ENCODE results near the gene IL1RL2. TPM values are rescaled to one million over a fixed set of nuclear protein-coding genes. Genes with fewer than 3 reads are reported as not detected.

Gene IL1RL2
- total and polyA plus RNA-seq, 2 of the 8 experiments (the other 6 are each of a cell fraction or from before 2014, with no cell fraction given) = not detected

- Histone ChIP-seq H3K4ac (replicated peaks; ENCODE audit: insufficient read length, low read depth, low read length) (no peak overlapping the region), H3K27me3 (replicated peaks in 1 of 4; ENCODE audit: control insufficient read depth in 3 of 4, extremely low read depth in 1 of 4, insufficient read depth in 3 of 4, low read length in 3 of 4) (peaks cover 0 to under 1% (median under 1%) of the 10 kb centered on the region in 4 experiments; a peak in 5 of 7 replicates), H2BK15ac (ENCODE audit: low read length) (no peak overlapping the region), H4K91ac (replicated peaks; ENCODE audit: insufficient read length, low read length) (no peak overlapping the region), H3K4me1 (replicated peaks in 1 of 4; ENCODE audit: control insufficient read depth in 3 of 4, insufficient read depth in 4 of 4, low read length in 3 of 4) (no peaks in the 10 kb centered on the region), H2BK12ac (ENCODE audit: low read depth, low read length) (no peak overlapping the region), H2AFZ (ENCODE audit: low read length) (no peak overlapping the region), H3K9ac (replicated peaks in 1 of 4; ENCODE audit: extremely low read depth in 1 of 4, low read depth in 3 of 4, low read length in 3 of 4) (no peak overlapping the region), H3K18ac (ENCODE audit: extremely low read depth, low read length) (no peak overlapping the region), H3K23ac (ENCODE audit: insufficient read length) (no peak overlapping the region), H3K4me2 (ENCODE audit: insufficient read depth in 1 of 2, low read depth in 2 of 2, low read length in 2 of 2) (no peak overlapping the region), H2BK120ac (replicated peaks; ENCODE audit: low read depth, low read length) (no peak overlapping the region), H3K79me2 (ENCODE audit: control insufficient read depth in 1 of 2, insufficient read depth in 2 of 2, low read length in 2 of 2) (no peaks in the 10 kb centered on the region), H3K23me2 (ENCODE audit: low read depth, low read length) (no peaks in the 10 kb centered on the region), H3K9me3 (ENCODE audit: insufficient read depth in 2 of 2, low read depth in 1 of 2, low read length in 1 of 2) (no peaks in the 10 kb centered on the region), H2AK5ac (ENCODE audit: low read depth, low read length) (no peak overlapping the region), H3K14ac (ENCODE audit: insufficient read length) (no peak overlapping the region), H3K4me3 (ENCODE audit: extremely low read depth in 1 of 4, insufficient read depth in 2 of 4, low read depth in 3 of 4, low read length in 4 of 4) (no peak overlapping the region), H3K79me1 (ENCODE audit: low read depth, low read length) (no peaks in the 10 kb centered on the region), H4K20me1 (replicated peaks in 1 of 2; ENCODE audit: control insufficient read depth in 1 of 2, insufficient read depth in 2 of 2, low read length in 2 of 2) (no peaks in the 10 kb centered on the region), H2BK20ac (ENCODE audit: low read length) (no peak overlapping the region), H3K56ac (replicated peaks; ENCODE audit: insufficient read length, low read depth, low read length) (no peak overlapping the region), H2BK5ac (ENCODE audit: low read depth, low read length) (no peak overlapping the region), H3K36me3 (ENCODE audit: control insufficient read depth in 2 of 4, insufficient read depth in 4 of 4, low read length in 3 of 4) (no peaks in the 10 kb centered on the region), H3K27ac (ENCODE audit: low read depth, low read length) (no peak overlapping the region), H4K8ac (ENCODE audit: extremely low read depth, insufficient read depth, low read length) (no peak overlapping the region), H4K5ac (ENCODE audit: insufficient read length, low read depth, low read length) (no peak overlapping the region)
- ChIA-PET CTCF (ENCODE audit: partially characterized antibody) (interaction anchor here (1.5 kb wide), 1 partner anchor 173 kb away, joined by 4 read pairs; no protein-coding TSS in a partner anchor), POLR2A (ENCODE audit: partially characterized antibody) (no interaction called here)
- DNase-seq (ENCODE audit: low read depth in 1 of 2, low spot score in 2 of 2) (no peak), FAIRE-seq (no peak)
- WGBS, 2 experiments (ENCODE audit: extremely low coverage in 1 of 2, insufficient coverage in 1 of 2, insufficient read length in 1 of 2, insufficient replicate concordance in 2 of 2, low coverage in 1 of 2, low lambda C conversion rate in 2 of 2, missing lambda C conversion rate in 1 of 2) = 88% methylated on average over 1 of the region's 1 CpG; no CpG with 5 or more reads in 1 of the 2 experiments
- TF ChIP-seq CHD2 (IDR thresholded peaks at IDR 0.05; ENCODE audit: low read length) (no peak), USF2 (IDR thresholded peaks at IDR 0.05; ENCODE audit: low read length) (no peak), NANOG (IDR thresholded peaks at IDR 0.05; ENCODE audit: insufficient read depth, low read depth, low read length, poor library complexity, severe bottlenecking) (no peak), POLR2AphosphoS5 (IDR thresholded peaks at IDR 0.05; ENCODE audit: low read depth, low read length) (no peak), SP1 (IDR thresholded peaks at IDR 0.05; ENCODE audit: low read depth, low read length) (no peak), ASH2L (IDR thresholded peaks at IDR 0.05; ENCODE audit: low read length) (no peak), BRCA1 (IDR thresholded peaks at IDR 0.05; ENCODE audit: low read depth, low read length) (no peak), SUZ12 (IDR thresholded peaks at IDR 0.05; ENCODE audit: low read length) (no peak), RAD21 (IDR thresholded peaks at IDR 0.05 in 1 of 2, conservative IDR thresholded peaks at IDR 0.05 in 1 of 2; ENCODE audit: low read depth in 2 of 2, low read length in 2 of 2) (no peak), E2F6 (IDR thresholded peaks at IDR 0.05) (no peak), CREB1 (IDR thresholded peaks at IDR 0.05) (no peak), CBX5 (IDR thresholded peaks at IDR 0.05; ENCODE audit: low read depth, low read length) (no peak), CHD1 (IDR thresholded peaks at IDR 0.05; ENCODE audit: low read depth, low read length) (no peak), SRF (IDR thresholded peaks at IDR 0.05; ENCODE audit: low read depth, low read length) (no peak)
These were observed 6.3 kb downstream of the IL1RL2 start for GRCh38 chr2:102193074-102193473.
